Neutrophil (primary cell): ENCODE results near the gene CCNL2.
"Not testable (repeated sequence)": the region's sequence is repeated elsewhere in the genome, so short reads cannot be mapped to it uniquely, and the experiment has no call there.

ENCODE experiments used
- H3K27ac ChIP-seq: fragments of 200-600 bp; sonication (generic); 2 replicates; pipeline ENCODE4 v1.5.1; 2016; ENCODE audit warnings: mild to moderate bottlenecking, moderate library complexity
- H3K27me3 ChIP-seq: fragments of 200-600 bp; sonication (generic); 2 replicates; pipeline ENCODE4 v1.6.0; 2016; ENCODE audit warnings: mild to moderate bottlenecking
- H3K36me3 ChIP-seq: fragments of 200-600 bp; sonication (generic); 2 replicates; pipeline ENCODE4 v1.5.1; 2017
- H3K4me1 ChIP-seq, 2 experiments: fragments of 200-600 bp in 1 of 2; sonication (generic) in 1 of 2; 1 replicate in 1 of 2; 2 replicates in 1 of 2; pipeline versions ENCODE4 v1.5.1 to v1.6.1; 2013 to 2016; ENCODE audit warnings: low read depth in 1 of 2, low read length in 1 of 2, mild to moderate bottlenecking in 1 of 2, moderate library complexity in 1 of 2; ENCODE audit not compliant: control insufficient read depth in 1 of 2, insufficient read depth in 1 of 2
- H3K4me3 ChIP-seq, 2 experiments: fragments of 200-600 bp in 1 of 2; sonication (generic) in 1 of 2; 1 replicate in 1 of 2; 2 replicates in 1 of 2; pipeline ENCODE4 v1.5.1; 2013 to 2016; ENCODE audit warnings: low read depth in 1 of 2, low read length in 1 of 2, mild to moderate bottlenecking in 1 of 2, moderate library complexity in 1 of 2
- H3K9me3 ChIP-seq: fragments of 200-600 bp; sonication (generic); 2 replicates; pipeline ENCODE4 v1.5.1; 2016
- TF ChIP-seq, protein P1 (sequence below): fragments of 200-600 bp; sonication (generic); IDR thresholded peaks from 2 replicates; pipeline ENCODE4 v1.5.1; 2016; ENCODE audit warnings: antibody characterized with exemption

CCNL2 gene

DNA sequence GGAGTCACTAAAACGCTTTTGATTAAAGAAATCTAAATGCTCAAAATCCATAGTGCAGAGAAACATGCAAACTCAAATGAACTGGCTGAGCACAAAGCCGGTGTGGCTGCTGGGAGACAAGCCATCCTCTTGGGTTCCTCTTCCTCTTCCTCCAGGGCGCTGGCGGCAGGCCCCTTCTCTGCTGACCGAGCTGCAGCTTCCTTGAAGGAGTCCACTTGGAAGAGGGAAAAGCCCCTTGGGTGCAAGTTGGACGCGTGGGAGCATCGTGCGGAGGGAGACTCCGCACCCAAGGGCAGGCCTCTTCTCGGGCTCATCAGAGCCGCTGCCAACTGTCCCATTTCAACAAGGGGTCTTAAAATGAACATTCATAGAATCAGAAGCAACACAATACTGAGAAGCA, 7.9 kb downstream of the CCNL2 start:
- no peaks in the 10 kb centered on the region for H3K4me1 ChIP-seq
- H3K9me3 ChIP-seq: no peaks in the 10 kb centered on the region
- no peaks in the 10 kb centered on the region for H3K27me3 ChIP-seq
- H3K27ac ChIP-seq: no peak overlapping the region
- H3K4me3 ChIP-seq: no peak overlapping the region
- TF ChIP-seq, protein P1, sequence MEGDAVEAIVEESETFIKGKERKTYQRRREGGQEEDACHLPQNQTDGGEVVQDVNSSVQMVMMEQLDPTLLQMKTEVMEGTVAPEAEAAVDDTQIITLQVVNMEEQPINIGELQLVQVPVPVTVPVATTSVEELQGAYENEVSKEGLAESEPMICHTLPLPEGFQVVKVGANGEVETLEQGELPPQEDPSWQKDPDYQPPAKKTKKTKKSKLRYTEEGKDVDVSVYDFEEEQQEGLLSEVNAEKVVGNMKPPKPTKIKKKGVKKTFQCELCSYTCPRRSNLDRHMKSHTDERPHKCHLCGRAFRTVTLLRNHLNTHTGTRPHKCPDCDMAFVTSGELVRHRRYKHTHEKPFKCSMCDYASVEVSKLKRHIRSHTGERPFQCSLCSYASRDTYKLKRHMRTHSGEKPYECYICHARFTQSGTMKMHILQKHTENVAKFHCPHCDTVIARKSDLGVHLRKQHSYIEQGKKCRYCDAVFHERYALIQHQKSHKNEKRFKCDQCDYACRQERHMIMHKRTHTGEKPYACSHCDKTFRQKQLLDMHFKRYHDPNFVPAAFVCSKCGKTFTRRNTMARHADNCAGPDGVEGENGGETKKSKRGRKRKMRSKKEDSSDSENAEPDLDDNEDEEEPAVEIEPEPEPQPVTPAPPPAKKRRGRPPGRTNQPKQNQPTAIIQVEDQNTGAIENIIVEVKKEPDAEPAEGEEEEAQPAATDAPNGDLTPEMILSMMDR: no peak
- peaks cover 97% of the 10 kb centered on the region for H3K36me3 ChIP-seq

DNA sequence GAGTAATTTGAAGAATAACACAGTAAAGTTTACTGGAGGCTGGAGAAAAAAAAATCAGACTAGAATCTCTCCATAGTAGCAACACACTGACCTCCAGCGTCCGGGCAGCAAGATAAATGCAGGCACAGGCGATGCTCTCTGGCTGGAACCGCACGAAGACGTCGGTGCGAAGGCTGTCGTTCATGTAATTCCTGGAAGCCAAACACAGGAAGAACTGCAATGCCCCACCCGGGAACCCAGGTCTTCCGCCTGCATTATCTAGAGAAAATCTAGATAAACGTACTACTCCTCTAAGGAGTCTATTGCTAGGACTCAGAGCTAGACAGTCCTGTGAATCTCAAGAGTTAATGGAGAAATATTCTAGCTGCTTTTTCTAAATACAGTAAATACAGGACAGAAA, 8.5 kb downstream of the CCNL2 start:
- H3K27ac ChIP-seq: no peak overlapping the region
- peaks cover 100% of the 10 kb centered on the region for H3K36me3 ChIP-seq
- H3K4me3 ChIP-seq: no peak overlapping the region
- H3K9me3 ChIP-seq: no peaks in the 10 kb centered on the region
- no peaks in the 10 kb centered on the region for H3K27me3 ChIP-seq
- no peaks in the 10 kb centered on the region for H3K4me1 ChIP-seq
- TF ChIP-seq, protein P1: no peak

DNA sequence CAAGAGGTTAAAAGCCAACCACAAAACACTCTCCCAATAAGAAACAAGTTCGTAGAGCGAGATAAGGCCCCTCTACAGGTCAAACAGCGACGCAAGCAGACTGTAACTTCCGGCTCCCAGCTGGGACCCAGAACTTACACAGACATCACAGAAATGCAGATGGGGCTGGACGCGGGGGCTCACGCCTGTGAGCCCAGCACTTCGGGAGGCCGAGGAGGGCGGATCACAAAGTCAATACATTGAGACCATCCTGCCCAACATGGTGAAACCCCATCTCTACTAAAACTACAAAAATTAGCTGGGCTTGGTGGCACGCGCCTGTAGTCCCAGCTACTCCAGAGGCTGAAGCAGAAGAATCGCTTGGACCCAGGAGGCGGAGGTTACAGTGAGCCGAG, 11.1 kb downstream of the CCNL2 start:
- no peaks in the 10 kb centered on the region for H3K27me3 ChIP-seq
- peaks cover 81% of the 10 kb centered on the region for H3K36me3 ChIP-seq

DNA sequence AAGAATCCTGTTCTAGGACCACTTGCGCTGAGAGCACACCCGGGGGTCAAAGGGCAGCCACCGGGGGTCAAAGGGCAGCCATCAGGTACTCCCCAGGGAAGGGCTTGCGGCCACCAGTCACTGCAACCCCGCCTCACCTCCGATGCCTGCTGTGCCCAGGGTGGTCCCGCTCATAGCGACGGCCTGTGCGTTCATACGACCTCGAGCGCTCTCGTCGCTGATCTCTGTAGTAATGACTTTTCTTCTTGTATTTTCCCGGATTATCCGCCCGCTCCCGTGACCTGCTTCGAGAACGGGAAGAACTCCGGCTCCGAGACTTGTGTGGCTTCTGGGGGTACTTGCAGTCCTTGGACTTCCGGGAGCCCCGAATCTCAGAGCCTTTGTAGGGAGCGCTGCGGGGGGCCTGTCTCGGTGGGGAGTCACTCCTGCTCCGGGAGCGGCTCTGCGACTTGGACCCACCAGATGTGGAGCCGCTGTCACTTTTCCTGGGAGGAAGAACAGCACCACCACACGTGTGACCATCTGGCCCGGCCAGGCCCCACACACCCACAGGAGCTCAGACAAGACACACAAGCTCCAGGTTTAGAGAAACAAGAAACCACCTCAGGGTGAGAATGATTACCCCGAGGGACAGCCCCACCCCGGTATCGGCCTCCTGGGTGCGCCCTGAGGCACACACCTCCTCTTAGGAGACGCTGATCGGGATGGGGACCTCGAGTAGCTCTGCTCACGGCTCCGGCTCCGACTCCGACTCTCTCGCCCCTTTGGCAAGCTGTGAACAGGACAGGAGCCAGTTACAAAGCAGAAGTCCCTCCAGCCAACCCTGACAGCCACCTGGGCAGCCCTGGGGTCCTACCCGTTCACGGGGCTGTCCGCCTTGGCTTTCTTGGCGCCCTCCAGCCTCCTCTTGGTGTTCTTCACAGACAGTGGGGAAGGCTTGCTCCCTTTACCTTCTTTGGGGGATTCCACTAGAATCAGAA, 11.7 kb downstream of the CCNL2 start:
- TF ChIP-seq, protein P1: no peak

More for the DNA sequence above, 11.1 kb downstream of the CCNL2 start:
- TF ChIP-seq, protein P1: no peak
- Histone ChIP-seq H3K27ac (no peak overlapping the region), H3K4me3 (no peak overlapping the region), H3K9me3 (no peaks in the 10 kb centered on the region), H3K4me1 (no peaks in the 10 kb centered on the region)

DNA sequence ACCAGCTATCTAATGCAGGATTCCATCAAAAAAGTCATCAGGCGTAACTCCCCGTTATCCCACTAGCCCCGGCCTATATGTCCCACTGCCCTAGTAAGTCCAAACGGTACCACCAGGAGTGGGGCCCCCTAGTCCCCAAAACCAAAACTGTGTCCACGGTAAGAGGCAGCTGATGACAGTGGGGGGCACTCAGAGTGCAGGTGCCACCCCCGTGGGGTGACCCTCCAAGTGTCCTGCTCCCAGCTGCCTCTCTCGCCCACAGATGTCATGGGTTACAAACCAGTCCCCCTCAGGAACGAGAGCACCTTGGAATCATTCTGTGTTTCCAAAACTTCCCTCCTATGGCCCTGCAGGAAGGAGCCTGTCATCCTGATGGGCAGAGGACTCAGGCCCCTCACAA, 13.2 kb downstream of the CCNL2 start:
- H3K36me3 ChIP-seq: peaks cover 66% of the 10 kb centered on the region
- no peaks in the 10 kb centered on the region for H3K9me3 ChIP-seq
- no peaks in the 10 kb centered on the region for H3K4me1 ChIP-seq
- no peak overlapping the region for H3K27ac ChIP-seq
- TF ChIP-seq, protein P1: no peak
- H3K4me3 ChIP-seq: no peak overlapping the region
- no peaks in the 10 kb centered on the region for H3K27me3 ChIP-seq

More for the DNA sequence above, 11.7 kb downstream of the CCNL2 start:
- Histone ChIP-seq H3K4me1 (no peaks in the 10 kb centered on the region), H3K27ac (no peak overlapping the region), H3K27me3 (no peaks in the 10 kb centered on the region), H3K36me3 (peaks cover 74% of the 10 kb centered on the region), H3K4me3 (no peak overlapping the region), H3K9me3 (no peaks in the 10 kb centered on the region)

DNA sequence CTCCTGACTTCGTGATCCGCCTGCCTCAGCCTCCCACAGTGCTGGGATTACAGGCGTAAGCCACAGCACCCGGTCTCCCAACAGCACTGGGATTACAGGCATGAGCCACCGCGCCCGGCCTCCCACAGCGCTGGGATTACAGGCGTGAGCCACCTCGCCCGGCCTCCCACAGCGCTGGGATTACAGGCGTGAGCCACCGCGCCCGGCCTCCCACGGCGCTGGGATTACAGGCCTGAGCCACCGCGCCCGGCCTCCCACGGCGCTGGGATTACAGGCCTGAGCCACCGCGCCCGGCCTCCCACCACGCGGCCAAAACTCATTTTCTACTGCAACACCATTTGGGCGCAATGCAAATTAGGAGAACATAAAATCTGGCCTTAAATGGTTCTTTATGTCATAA, 13.8 kb downstream of the CCNL2 start:
- not testable (repeated sequence) for H3K4me3 ChIP-seq, H3K4me1 ChIP-seq, H3K9me3 ChIP-seq, H3K27me3 ChIP-seq, H3K27ac ChIP-seq
- peaks cover 60% of the 10 kb centered on the region for H3K36me3 ChIP-seq
